Ovary (tissue), 9 donors: ENCODE measurements around the gene HSP90AB1. TPM values are rescaled to one million over a fixed set of nuclear protein-coding genes. Genes with fewer than 3 reads are reported as not detected.

ENCODE experiments used
- DNase-seq, 5 donors: peaks; one replicate each; pipeline ENCODE4 v3.0.0-alpha.2; 2019 to 2020
- H3K27ac ChIP-seq, 2 donors: fragments of 200-600 bp; one replicate each; pipeline versions ENCODE4 v1.5.1 to v1.8.0; 2019 to 2022
- H3K27me3 ChIP-seq: fragments of 200-600 bp; one replicate; pipeline ENCODE4 v1.8.0; 2022
- H3K36me3 ChIP-seq: fragments of 200-600 bp; sonication (generic); one replicate; pipeline ENCODE4 v1.5.1; 2019
- H3K4me1 ChIP-seq: one replicate; pipeline ENCODE4 v1.8.1; 2013; ENCODE audit warnings: mild to moderate bottlenecking, moderate library complexity; ENCODE audit not compliant: insufficient read depth
- H3K4me3 ChIP-seq: fragments of 200-600 bp; sonication (generic); one replicate; pipeline ENCODE4 v1.5.1; 2017
- H3K9me3 ChIP-seq, 2 donors: fragments of 200-600 bp in 1 of 2; sonication (generic) in 1 of 2; one replicate each; pipeline versions ENCODE4 v1.5.1 to v1.8.1; 2013 to 2019; ENCODE audit warnings: mild to moderate bottlenecking in 1 of 2, moderate library complexity in 1 of 2
- EP300 ChIP-seq: sonication (generic); formaldehyde crosslinking; IDR thresholded peaks from one replicate; pipeline ENCODE4 v1.6.1; 2017; ENCODE audit warnings: antibody characterized with exemption
- POLR2A ChIP-seq: fragments of 450-650 bp; IDR thresholded peaks from one replicate; pipeline ENCODE4 v1.6.1; 2017; ENCODE audit warnings: antibody characterized with exemption, mild to moderate bottlenecking, moderate library complexity
- WGBS, 3 donors: extraction: QIAGEN DNeasy Blood & Tissue Kit in 1 of 3; methylation state at CpG; one replicate each; pipeline versions ENCODE4 v1.1.5 to v1.1.7; 2013 to 2017; 5-methylcytosine and 5-hydroxymethylcytosine counted together
- intact Hi-C, 4 donors: fragments of 100-400 bp; cut with DNase I; formaldehyde crosslinking; loops; one replicate each; pipeline versions ENCODE4 v1.11.0 to v1.15.1; 2022 to 2023
- polyA plus RNA-seq, 2 donors: library from polyadenylated mRNA; stranded (reverse); fragments of 200-250 nt in 1 of 2; fragments of 350-450 nt in 1 of 2; fragmentation: Illumina TruSeq in 1 of 2; extraction: RNeasy Lipid Tissue Mini Kit (QIAGEN cat#74804) in 1 of 2; gene quantifications; one replicate each; pipeline ENCODE4 v1.2.3, GENCODE V29; 2013 to 2014
- total RNA-seq, 7 donors: library from RNA; depleted of rRNA in 2 of 7; stranded (reverse); fragments of >200 nt in 2 of 7; fragmentation: NEBNext Ultra II Directional in 3 of 7; extraction: Animal tissue kit (Norgen Biotek cat#: 25700) in 3 of 7; gene quantifications; one replicate each; pipeline versions ENCODE4 v1.1.0 to v1.2.4, GENCODE V29; 2016 to 2023
- TF ChIP-seq, protein P1 (sequence below), 3 donors: fragments of 450-650 bp in 2 of 3; fragments of 200-600 bp in 1 of 3; IDR thresholded peaks; one replicate each; pipeline versions ENCODE4 v1.5.1 to v1.8.0; 2016 to 2022; ENCODE audit warnings: antibody characterized with exemption in 3 of 3, mild to moderate bottlenecking in 1 of 3
- donor health status: DM: no; HTN: no; CAD: no; lungs with moderate emphysema.
- donor health status: DM: no; HTN: no; CAD: no.
- donor health status: Bipolar disorder and iron deficiency.
- donor health status: DM: yes; HTN: yes; CAD: no.
- donor health status: DM: no; HTN: no; CAD: no.
- donor health status: DM: yes; HTN: yes; CAD: no.

The HSP90AB1 gene
- total and polyA plus RNA-seq, 9 donors = 820 to 1,905 (median 1,051) TPM

DNA sequence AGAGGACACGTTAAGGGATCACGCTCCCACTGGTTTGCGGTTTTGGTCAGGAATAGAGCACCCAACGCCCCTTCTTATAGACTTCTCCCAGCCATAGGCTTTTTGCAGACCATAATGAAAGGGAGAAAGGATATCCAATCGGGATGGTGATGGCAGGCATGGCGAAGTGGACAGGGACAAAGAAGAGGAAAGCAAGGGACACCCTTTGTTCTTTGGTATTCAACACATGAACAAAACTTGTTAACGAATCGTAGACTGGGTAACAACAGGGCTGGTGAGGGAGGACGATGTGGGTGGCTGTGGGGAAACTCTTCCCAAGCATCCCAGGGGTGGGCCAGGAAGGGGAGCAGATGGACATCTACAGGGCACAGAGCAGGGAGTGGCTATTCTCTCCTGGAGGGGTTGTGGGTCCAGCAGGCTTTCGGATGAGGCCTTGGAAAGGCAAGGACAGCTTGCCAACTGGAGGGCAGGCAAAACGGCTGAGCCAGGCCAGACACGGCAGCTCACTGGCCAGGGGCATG is 1.4 kb upstream of the HSP90AB1 start:
- Histone ChIP-seq H3K9me3 (no peaks in the 10 kb centered on the region), H3K4me1 (peaks cover 16% of the 10 kb centered on the region), H3K27ac (peak overlapping the region; percentile 95 to 99), H3K36me3 (no peaks in the 10 kb centered on the region), H3K27me3 (no peaks in the 10 kb centered on the region), H3K4me3 (peak overlapping the region; percentile 86)
- intact Hi-C loops = no loop called here
- TF ChIP-seq, protein P1, sequence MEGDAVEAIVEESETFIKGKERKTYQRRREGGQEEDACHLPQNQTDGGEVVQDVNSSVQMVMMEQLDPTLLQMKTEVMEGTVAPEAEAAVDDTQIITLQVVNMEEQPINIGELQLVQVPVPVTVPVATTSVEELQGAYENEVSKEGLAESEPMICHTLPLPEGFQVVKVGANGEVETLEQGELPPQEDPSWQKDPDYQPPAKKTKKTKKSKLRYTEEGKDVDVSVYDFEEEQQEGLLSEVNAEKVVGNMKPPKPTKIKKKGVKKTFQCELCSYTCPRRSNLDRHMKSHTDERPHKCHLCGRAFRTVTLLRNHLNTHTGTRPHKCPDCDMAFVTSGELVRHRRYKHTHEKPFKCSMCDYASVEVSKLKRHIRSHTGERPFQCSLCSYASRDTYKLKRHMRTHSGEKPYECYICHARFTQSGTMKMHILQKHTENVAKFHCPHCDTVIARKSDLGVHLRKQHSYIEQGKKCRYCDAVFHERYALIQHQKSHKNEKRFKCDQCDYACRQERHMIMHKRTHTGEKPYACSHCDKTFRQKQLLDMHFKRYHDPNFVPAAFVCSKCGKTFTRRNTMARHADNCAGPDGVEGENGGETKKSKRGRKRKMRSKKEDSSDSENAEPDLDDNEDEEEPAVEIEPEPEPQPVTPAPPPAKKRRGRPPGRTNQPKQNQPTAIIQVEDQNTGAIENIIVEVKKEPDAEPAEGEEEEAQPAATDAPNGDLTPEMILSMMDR (IDR thresholded peaks at IDR 0.05) = no peak
- TF ChIP-seq POLR2A (no peak), EP300 (no peak)
- WGBS, 3 donors = 63 to 65% (median 63%) methylated on average over 12 of the region's 12 CpGs
- DNase-seq = no peak

DNA sequence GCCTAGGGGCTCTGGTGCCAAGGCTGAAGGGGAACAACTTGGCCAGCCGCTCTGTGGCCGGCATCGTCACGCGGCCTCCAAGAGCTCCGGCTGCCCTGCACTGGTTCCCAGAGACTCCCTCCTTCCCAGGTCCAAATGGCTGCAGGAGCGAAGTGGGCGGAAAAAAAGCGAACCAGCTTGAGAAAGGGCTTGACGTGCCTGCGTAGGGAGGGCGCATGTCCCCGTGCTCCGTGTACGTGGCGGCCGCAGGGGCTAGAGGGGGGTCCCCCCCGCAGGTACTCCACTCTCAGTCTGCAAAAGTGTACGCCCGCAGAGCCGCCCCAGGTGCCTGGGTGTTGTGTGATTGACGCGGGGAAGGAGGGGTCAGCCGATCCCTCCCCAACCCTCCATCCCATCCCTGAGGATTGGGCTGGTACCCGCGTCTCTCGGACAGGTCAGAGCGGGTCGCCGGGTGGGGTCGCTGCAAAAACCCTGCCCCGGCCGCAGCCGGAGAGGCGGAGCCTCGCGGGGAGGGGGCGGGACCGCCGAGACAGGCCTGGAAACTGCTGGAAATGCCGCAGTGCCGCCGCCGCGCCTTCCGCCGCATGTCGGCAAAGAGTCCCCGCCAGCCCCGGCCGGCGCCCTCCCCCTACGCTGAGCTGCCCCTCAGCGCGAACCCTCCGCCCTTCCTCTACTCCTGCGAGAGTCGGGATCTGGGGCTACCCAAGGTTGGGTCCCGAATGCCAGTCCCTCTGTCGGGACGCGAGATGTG is 814 bp upstream of the HSP90AB1 start:
- Histone ChIP-seq H3K27me3 (no peaks in the 10 kb centered on the region), H3K27ac (peak overlapping the region; percentile 95 to 99), H3K36me3 (peaks cover 1% of the 10 kb centered on the region), H3K9me3 (no peaks in the 10 kb centered on the region), H3K4me1 (peaks cover 16% of the 10 kb centered on the region), H3K4me3 (peak overlapping the region; percentile 86)
- intact Hi-C loops = no loop called here
- no peak for TF ChIP-seq EP300
- TF ChIP-seq, protein P1 (IDR thresholded peaks at IDR 0.05) = peak in 1 of 3 donors; percentile 7
- peak; percentile 91 to 96 (median 95) for DNase-seq
- WGBS, 3 donors = 0 to 1% (median 0%) methylated on average over 57 to 62 of the region's 62 CpGs

DNA sequence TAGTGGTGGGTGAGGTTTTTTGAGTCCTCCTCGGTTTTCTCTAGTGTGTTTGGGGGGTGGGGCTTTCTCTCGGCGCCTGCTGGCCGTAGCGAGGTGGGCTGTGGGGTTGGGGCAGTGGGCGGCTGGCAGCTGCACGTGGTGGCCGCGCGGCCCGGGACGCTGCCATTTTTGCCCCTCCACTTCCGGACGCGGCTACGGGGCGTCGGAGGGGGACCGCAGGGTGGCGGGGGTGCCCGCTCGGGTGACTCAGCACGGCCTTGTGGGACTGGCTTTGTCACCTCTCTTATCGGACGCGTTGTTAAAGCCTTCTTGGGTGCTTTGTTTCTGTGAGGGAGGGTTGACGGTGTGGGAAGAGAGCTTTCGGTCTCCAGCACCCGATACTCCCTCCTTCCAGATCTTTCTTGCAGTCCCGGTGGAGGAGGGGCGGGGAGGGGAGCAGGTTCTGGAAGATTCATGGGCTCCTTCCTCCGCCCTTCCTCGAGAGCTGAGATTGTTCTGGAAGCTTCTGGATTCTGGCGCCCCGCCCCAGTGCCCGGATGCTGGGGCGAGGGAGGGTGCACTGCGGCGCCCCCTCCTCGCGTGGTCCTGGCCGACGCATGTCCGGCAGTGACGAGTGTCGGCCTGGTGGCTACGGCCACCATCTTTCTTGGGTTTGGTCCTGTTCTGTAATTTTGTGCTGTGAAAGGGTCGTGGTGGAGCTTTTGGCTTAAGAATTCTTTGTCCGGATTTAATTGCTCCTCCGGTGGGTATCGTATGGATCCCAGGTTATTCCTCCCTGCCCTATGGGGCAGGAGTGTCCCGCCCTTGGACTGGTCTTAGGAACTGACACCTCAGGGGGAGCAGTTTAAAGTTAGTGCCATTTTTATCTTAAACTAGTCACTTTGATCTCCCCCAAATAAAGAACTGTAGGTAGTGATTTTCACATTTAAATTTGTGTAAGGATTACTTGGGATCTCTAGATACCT is 719 bp downstream of the HSP90AB1 start:
- H3K27me3 ChIP-seq = no peaks in the 10 kb centered on the region
- peaks cover 16% of the 10 kb centered on the region for H3K4me1 ChIP-seq
- peak; percentile 6 for TF ChIP-seq POLR2A
- no peak for TF ChIP-seq EP300
- peaks cover 2% of the 10 kb centered on the region for H3K36me3 ChIP-seq
- DNase-seq = peak; percentile 63 to 79 (median 76)
- intact Hi-C loops = no loop called here
- H3K4me3 ChIP-seq = peak overlapping the region; percentile 86
- H3K9me3 ChIP-seq = no peaks in the 10 kb centered on the region
- H3K27ac ChIP-seq = peak overlapping the region; percentile 95 to 99
- 0% methylated on average over 50 to 52 of the region's 52 CpGs for WGBS, 3 donors

DNA sequence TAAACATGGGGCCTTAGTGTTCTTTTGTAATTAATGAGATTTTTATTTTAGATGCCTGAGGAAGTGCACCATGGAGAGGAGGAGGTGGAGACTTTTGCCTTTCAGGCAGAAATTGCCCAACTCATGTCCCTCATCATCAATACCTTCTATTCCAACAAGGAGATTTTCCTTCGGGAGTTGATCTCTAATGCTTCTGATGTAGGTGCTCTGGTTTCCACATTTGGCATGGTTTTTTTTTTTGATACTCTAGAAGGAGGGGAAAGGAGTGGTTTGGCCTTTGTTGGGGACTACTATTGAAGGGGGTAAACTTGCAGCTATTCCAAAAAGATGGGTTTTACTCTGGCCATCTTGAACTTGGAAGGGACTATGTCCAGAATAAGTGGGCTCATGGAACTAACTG is 1.7 kb downstream of the HSP90AB1 start:
- no peak overlapping the region for H3K4me3 ChIP-seq
- no peak for DNase-seq
- H3K36me3 ChIP-seq = peaks cover 2% of the 10 kb centered on the region
- H3K27me3 ChIP-seq = no peaks in the 10 kb centered on the region
- 0 to 17% (median 0%) methylated on average over 1 of the region's 1 CpG for WGBS, 3 donors
- peak overlapping the region in 1 of 2 donors; percentile 95 for H3K27ac ChIP-seq
- intact Hi-C loops = no loop called here
- TF ChIP-seq EP300 = no peak
- no peak for TF ChIP-seq POLR2A
- TF ChIP-seq, protein P1 (IDR thresholded peaks at IDR 0.05) = no peak
- no peaks in the 10 kb centered on the region for H3K9me3 ChIP-seq
- H3K4me1 ChIP-seq = peaks cover 16% of the 10 kb centered on the region
